Right hindlimb (tissue), 1 donor: ENCODE measurements around the gene FAM210B.
A peak's percentile ranks its signal among the peaks of the same experiment; 100 is the strongest.
"Not testable (repeated sequence)": the region's sequence is repeated elsewhere in the genome, so short reads cannot be mapped to it uniquely, and the experiment has no call there.

Source experiments
- DNase-seq: peaks from one replicate; pipeline ENCODE4 v3.0.0-alpha.2; 2018

Gene FAM210B, protein sequence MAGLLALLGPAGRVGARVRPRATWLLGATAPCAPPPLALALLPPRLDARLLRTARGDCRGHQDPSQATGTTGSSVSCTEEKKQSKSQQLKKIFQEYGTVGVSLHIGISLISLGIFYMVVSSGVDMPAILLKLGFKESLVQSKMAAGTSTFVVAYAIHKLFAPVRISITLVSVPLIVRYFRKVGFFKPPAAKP

DNA sequence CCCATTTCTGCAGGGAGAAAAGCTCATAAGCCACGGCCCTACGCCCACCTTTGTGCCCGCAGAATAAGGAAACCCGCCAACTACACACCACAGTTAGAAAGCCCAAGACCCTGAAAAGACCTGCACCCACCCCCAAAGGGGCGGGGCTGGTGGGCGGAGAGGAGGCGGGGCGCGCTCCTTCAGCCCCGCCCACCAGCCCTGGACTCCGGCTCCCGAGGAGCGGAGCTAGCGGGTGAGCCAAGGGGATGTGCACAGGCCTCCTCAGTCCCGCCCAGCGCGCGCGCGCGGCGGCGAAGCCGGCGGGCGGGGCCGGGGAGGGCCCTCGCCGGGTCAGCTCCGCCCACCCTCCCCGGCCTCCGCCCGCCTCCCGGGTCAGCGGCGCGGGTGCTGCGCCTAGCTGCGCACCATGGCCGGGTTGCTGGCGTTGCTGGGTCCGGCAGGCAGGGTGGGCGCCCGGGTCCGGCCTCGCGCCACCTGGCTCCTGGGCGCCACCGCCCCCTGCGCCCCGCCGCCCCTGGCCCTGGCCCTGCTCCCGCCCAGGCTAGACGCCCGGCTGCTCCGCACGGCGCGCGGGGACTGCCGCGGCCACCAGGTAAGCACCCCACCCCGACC, at the start of gene FAM210B:
FAM210B (plus strand) TSS at position 375 of the 612 bp plus-strand sequence; CDS start at position 407, 32 bp downstream.
- DNase-seq = peak; percentile 92

DNA sequence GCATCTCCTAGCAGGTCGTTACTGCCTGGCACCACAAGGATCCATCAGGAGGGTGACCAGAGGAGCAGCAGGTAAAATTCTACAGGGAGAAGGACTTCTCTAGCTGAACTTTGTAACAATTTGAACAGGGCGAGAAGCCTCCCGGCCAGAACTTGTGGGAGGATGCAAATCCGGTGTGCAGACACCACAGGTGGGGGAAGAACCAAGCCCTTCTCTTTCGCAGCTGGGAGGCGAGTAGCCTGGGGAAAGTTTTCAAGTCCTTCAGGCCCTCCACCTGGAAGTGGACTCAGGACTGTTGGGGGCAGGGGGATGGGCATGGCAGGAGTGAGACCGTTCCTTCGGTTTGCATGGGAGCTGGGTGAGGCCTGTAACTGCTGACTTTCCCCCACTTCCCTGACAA, 42.7 kb upstream of the FAM210B start:
- DNase-seq = no peak

DNA sequence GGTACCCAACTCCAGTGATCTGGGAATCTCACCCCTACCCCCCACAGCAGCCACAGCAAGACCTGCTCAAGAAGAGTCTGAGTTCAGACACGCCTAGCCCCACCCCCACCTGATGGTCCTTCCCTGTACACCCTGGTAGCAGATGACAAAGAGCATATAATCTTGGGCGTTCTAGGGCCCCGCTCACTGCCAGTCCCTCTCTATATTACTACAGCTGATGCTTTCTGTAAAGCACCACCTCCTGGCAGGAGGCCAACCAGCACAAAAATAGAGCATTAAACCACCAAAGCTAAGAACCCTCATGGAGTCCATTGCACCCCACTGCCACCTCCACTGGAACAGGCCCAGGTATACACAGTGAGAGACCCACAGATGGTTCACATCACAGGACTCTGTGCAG, 42.3 kb upstream of the FAM210B start:
- DNase-seq = no peak

DNA sequence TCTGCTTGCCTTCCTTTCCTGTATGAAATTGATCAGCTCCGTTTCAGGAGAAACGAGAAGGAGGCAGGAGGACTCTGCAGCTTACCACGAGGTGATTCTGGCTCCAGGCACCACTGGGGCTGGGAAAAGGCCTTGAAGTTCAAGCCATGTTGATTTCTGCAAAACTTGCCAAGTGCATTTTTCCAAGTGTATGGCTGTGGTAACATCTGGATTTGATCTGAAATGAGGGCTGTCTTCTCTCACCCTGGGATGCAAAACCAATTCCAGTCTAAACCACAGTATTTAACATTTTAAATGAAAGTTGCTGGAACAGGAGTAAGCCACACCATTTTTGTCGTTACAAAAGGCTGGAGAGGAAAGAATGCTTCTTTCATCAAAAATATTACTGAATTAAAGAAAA, 36.1 kb upstream of the FAM210B start:
- DNase-seq = peak; percentile 39

DNA sequence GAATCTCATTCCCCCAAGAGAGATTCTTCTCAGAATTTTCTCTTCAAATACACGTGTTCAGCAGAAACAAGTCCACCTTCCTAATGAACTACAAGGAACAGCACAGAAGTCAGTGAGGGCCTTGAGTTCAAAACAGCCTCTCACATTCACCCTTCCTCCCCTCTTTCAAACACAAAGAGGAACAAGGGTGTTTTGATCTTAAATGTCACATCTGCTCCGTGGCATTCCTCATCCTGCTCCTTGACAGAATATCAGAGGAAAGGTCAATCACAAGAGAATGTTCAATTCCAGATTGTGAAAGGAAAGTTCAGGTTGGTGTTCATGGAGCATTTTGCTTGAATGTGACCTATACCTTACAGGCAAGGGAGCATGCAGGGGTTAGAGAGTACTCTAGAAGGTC, 35.6 kb upstream of the FAM210B start:
- DNase-seq = no peak

DNA sequence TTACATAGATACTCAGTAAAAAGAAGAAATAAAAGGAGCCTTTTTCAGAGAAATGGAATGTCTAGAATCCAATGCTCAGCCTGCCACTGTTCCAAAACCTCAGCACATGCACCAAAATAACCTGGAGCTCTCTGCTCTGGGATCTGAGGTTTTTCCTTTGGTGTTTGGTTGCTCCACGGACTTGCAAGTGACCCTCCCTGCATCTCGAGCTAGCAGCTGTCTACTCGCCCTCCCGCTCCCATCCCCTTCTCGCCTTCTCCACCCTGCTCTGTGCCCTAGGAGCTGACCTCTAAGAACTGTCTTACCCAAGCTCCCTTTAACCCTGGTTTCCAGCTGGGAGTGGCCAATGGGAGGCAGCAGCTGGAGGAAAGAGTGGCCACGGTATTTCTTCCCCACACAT, 35.1 kb upstream of the FAM210B start:
- no peak for DNase-seq

DNA sequence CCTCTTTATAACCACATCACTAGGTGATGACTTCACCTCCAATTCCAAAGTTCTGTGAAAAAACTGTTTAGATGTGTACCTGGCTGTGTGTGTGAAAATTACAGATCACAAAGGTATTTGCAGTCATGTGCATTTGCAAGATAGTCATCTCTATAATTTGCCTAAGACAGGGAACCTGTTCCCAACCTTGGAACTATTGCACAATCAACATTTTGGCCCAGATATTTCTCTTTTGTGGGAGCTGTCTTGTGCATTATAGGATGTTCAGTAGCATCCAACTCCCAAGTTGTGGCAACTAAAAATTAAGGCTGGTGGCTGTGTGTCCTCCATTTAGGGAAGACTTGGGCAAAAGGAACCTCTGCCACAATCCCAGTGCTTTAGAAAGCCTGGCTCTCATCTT, 34.0 kb upstream of the FAM210B start:
- no peak for DNase-seq

DNA sequence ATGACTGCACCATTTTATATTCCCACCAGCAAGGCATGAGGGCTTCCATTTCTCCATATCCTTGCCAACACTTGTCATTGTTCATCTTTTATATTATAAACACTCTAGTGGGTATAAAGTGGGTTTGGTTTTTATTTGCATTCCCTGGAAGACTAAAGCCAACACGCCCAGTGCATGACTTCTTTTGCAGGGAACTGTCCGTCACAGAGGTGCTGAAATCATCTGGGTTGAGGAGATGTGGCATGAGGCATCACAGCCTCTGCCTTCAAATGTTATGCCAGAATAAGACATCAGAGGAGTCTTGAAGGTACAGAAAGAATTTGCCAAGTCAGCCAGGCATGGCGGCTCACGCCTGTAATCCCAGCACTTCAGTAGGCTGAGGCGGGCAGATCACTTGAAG, 29.9 kb upstream of the FAM210B start:
- DNase-seq = peak; percentile 38

DNA sequence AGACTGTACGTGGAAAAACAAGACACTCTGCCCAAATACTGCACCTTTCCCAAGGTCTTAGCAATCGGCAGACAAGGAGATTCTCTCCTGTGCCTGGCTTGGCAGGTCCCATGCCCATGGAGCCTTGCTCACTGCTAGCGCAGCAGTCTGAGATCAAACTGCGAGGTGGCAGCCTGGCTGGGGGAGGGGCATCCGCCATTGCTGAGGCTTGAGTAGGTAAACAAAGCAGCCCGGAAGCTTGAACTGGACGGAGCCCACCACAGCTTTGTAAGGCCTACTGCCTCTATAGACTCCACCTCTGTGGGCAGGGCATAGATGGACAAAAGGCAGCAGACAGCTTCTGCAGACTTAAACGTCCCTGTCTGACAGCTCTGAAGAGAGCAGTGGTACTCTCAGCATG, 22.1 kb upstream of the FAM210B start:
- DNase-seq = not testable (repeated sequence)

DNA sequence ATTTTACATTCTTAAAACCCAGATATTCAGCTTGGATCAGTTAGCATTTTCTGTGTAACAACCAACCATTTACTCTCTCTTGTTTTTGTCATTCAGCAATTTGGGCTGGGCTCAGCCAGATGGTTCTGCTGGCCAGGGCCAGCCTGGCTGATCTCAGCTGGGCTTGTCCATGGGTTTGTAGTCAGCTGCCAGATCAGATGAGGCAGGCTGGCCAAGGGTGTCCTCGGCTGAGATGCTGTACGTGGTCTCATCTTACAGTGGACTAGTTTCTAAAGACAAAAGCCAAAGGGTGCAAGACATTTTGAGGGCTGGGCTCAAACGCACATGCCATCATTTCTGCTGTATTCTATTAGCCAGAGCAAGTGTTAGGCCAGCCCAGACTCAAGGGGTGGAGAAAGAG, 16.0 kb upstream of the FAM210B start:
- no peak for DNase-seq

DNA sequence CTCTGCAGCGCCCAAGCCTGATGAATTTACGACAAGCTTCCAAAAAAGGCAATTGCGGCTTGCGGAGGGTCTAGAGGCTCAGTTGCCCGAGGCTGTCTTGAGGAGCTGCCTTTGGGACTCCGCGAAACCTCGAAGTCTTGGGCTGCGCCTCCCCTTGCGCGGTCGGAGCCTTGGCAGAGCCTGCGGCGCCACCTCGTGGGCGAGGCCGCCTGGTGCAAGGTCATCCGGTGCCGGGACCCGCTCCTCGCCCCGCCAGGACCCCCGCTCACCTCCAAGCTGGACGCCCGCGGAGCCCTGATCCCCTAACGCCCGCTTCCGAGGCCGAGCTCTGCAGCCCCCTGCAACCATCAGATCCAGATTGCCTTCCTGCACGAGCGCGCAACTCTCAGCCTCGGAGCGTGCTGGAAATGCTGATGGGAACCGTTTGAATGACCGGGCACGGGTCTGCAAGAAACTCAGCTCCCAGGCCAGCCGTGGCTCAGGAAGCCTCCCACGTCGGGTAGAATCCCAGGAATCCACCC, 14.9 kb upstream of the FAM210B start:
- no peak for DNase-seq

DNA sequence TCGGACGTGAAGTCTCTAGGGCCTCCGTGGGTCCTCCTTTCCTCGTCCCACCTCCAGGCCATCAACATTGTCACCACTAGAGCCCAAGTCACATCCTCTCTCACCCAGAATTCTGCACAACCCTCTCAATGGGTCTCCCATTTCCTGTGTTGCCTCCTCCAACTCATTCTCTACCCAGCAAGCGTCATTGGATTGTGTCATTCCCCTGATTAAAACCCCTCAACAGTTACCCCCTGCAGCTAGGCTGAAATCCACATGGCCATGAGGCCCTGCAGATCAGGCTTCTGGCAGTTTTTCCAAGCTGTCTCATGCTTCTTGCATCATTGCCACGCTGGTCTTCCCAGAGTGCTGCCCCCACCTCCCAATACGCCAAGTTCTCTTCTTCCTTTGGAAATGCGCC, 12.9 kb upstream of the FAM210B start:
- DNase-seq = no peak

DNA sequence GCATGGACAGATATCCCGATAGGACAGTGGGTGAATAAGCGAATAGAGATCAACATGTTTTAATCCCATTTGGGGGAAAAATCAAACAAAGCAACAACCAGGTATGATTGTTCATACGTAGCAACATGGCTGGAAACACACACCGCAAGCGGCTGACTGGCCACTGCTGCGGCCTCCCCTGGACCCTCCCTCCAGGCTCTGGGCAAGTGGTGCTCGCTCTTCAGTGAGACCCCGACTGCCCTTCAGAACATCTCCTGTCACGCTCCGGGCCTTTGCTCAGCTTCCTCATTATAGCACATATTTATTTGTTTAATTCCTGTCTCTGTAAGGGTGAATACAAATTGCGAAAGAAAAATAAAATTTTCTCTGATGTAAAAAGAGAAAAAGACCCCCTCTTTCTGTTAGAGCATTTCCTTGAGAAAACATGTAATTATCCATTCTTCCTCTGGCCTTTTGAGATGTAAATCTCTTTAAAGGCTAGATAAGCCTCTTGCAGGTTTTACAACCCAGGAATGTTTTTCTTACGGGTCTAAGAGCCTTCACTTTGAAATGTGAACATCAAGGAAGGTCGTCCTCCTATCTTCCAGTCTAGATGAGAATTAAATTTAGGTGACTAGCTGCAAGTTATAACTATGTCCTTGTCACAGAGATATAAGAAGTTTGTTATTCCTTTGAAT, 11.0 kb upstream of the FAM210B start:
- no peak for DNase-seq

DNA sequence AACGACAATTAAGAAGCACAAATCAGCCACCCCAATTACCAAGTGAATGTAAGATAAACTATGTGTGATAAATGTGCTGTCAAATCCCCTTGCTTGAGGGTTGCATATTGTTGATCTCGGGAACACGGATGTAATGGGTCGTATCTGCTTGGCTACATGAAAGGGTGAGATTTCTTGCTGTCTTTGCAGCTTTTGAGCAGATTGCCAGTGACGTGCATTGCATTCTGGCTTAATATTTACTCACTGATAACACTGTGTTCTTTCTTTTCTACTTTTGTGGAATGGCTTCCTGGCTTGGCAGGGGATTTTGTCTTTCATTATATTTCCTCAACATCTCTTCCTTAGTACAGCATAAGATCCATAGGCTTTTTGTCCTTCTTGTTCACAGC, 10.5 kb upstream of the FAM210B start:
- DNase-seq = no peak

DNA sequence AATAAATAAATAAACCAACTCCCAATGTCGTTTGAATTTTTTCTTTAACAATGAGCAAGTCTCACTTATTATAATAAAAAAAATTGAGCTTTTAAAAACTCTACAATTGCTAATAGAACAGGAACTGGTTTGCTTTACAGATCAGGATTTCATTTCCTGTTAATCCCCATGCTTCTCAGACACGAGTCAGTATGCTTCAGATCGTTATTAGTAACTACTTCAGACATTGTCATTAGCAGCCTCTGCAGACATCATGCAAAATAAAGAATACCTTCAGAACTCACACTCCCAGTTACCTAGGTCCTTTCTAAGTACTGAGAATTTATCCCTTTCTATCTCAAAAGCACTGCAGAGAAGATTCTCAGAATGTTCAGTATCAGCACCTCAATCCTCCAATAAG, 10.0 kb upstream of the FAM210B start:
- no peak for DNase-seq

DNA sequence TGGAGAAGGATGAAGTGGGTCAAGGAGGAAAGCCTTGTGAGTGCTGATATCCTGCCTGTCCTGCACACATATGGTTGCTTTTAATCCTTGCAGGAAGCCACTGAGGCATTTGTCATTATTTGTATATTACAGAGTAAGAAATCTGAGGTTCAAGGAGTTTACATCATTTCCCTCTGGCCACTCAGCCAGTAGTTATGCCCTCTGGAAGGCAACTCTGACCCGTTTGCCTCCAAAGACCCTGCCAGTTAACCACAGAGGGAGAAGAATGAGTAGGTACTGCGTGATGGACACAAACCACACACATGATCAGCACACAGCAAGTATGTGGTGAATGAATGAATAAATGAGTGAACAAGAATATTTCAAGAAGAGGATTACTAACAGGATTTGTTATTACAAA, 7.9 kb upstream of the FAM210B start:
- DNase-seq = no peak

DNA sequence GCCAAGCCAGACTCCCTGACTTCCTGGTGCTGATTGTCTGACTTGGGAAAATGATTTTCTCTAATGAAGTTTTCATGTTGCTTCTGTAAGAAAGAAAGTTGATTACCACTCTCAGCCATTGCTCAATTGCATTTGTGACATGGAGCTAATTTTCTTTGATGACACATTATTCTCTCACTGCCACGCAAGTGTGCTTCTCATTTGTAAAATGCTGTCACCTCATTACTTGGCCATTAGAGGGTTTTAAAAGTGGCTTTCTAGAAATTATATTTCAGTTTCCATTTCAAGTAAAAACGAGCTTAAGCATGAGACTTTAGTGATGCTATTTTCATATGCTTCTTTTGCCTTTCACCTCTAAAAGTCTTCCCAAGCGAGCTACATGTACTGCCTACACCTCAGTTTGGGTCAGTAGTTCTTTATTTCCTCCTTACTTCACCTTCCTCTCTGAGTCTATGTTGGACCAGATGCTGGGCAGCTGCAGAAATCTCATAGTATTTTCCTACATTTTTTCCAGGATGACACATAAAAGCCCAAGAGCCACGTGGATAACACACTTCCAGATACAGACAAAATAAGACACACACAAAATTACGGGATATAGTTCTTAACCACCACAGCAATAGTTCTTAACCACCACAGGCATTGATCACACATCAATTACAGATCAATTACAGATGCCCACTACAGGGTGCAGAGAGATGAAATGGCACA, 6.3 kb upstream of the FAM210B start:
- no peak for DNase-seq

DNA sequence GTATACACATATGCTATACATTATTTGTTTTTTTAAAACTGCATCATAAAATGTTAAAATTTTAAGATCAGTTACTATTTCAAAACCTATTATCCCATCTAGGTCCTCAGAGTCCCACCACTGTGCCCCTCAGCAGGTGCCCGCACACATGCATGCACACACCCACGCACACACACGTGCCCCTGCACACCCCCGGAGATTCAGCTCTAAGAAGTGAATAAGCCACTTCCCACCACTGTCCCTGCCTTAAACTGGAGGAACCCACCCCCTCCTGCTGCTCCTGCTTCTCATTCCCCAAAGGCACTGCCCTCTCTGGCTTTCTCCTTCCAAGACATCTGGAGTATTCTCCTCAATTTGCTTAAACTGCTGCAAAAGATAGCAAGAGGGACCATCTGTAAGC, 5.4 kb upstream of the FAM210B start:
- no peak for DNase-seq

DNA sequence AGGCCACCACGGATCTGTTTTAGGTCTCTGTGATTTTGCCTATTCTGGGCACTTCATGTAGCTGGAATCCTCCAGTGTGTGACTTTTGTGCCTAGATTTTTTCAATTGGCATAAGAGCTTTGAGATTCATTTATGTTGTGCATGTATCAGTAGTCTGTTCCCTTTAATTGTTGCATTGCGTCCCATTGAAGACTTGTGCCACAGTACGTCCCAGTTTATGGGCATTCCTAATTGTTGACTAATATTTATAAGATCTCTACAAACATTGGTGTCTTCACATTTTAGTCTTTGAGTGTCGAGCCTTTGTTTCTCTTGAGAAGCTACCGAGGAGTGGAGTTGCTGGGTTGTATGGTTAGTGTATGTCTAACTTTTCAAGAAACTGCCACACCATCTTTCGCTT, 704 bp upstream of the FAM210B start:
- DNase-seq = no peak

DNA sequence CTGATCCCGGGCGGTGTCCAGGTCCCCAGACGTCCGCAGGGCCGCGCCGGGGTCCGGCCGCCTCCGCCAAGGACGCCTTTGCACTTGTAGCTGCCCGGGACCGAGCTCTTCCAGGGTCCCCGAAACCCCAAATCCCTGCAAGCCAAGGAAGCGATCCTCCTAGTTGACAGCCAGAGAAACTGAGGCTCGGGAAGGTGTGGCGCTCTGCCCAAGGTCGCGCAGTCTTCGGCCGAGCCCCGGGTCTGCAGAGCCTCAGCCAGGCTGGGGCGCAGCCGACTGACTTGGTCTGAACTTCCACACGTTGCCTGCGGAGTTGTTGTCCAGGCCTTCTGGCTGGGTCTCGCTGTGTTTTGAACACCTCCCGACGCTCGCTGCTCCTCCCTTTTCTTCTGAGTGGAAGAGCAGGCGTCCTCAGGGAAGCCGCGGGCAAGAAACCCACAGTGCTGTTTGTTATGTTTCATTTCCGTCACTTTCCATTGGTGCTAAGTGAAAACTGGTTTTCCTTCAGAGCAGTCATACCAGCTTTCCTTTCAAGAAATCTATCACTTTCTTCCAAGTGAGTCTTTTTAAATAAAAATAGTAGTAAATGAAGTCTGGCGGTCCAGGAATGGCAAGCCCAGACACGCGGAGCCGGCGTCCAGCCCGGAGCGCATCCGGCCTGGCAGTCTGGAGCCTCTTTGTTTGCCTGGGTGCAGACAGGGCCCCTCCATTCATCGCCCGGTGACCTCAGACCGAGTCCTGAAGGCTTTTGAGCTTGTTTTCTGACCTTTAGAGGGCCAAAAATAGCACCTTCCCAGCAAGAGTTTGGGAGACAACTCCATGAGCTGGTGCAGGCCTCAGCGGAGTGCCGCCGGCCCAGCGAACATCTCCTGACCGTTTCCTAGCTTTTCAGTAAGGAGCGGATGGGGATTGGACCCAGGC, 698 bp downstream of the FAM210B start:
- DNase-seq = peak; percentile 74

DNA sequence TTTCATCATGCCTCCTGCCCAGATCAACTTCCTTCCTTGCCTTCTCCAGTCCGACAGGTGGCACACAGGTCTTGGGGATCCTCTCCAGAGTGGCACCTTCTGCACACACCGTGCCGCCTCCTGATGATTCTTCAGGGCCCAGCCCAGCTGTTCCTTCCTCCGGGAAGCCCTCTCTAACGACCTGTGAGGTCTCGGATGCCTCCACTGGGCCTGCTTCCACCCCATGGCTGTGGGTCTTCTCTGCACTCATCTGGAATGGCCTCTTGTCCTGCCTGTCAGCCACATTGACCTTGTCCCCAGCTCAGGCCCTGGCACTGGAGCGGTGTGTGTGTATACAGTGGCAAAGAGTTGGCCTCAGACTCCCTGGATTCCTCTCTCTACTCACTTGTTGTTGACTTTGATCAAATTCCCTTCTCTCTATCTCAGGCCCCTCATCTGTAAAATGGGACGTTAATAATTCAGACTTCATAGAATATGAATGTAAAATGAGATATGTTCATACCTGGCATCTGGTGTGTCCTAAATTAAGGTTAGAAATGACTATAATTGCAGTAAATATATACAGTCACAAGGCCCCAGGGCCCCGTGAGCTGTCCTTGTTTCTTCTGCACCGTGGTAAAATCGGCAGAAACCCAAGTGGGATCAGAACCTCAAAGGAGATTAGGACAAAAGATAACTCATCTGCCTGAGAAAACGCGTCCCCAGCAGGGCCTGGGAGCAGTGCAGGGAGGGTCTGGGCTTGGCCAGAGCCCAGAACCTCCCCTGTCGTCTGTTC, 1.5 kb downstream of the FAM210B start:
- no peak for DNase-seq

DNA sequence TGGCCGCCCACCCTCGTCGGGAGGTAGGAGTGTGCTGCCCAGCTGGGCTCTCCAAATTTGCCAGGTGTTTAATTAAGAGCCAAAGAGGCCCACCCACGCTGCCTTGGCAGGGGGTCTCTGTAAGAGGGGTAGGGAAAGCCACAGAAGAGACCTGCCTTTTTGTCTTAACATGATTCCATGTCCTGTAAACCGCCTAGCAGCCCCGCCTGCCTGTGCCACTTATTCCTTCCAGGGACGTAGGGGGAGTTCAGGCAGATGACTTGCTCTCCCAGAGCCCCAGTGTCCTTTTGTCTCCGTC, 2.1 kb downstream of the FAM210B start:
- no peak for DNase-seq
